Liver (tissue), 9 donors: ENCODE measurements around the gene VSIR. TPM values are rescaled to one million over a fixed set of nuclear protein-coding genes. Genes with fewer than 3 reads are reported as not detected.

Experiments used
- DNase-seq: peaks from one replicate; pipeline ENCODE4 v3.0.0-alpha.2; 2017; ENCODE audit warnings: low spot score
- H3K27ac ChIP-seq, 2 donors: one replicate each; pipeline ENCODE4 v1.7.0; 2013; ENCODE audit warnings: inconsistent platforms in 2 of 2, low read length in 2 of 2, control low read depth in 1 of 2, low read depth in 1 of 2, mild to moderate bottlenecking in 1 of 2
- H3K27me3 ChIP-seq, 4 donors: one replicate each; pipeline versions ENCODE4 v1.6.1 to v1.7.0; 2013; ENCODE audit warnings: low read length in 3 of 4, inconsistent platforms in 1 of 4, mild to moderate bottlenecking in 1 of 4, moderate library complexity in 1 of 4; ENCODE audit not compliant: control insufficient read depth in 4 of 4, insufficient read depth in 4 of 4
- H3K36me3 ChIP-seq, 4 donors: one replicate each; pipeline versions ENCODE4 v1.6.1 to v1.7.0; 2013; ENCODE audit warnings: low read length in 3 of 4, mild to moderate bottlenecking in 3 of 4, low read depth in 1 of 4, moderate library complexity in 1 of 4; ENCODE audit not compliant: control insufficient read depth in 4 of 4, insufficient read depth in 3 of 4
- H3K4me1 ChIP-seq, 4 donors: one replicate each; pipeline versions ENCODE4 v1.6.1 to v1.7.0; 2013; ENCODE audit warnings: low read length in 3 of 4, mild to moderate bottlenecking in 3 of 4, moderate library complexity in 1 of 4; ENCODE audit not compliant: control insufficient read depth in 4 of 4, insufficient read depth in 4 of 4
- H3K4me3 ChIP-seq, 3 donors: one replicate each; pipeline versions ENCODE4 v1.6.1 to v1.7.0; 2013; ENCODE audit warnings: low read length in 3 of 3, control low read depth in 1 of 3, low read depth in 1 of 3, mild to moderate bottlenecking in 1 of 3
- H3K9ac ChIP-seq, 2 donors: one replicate each; pipeline ENCODE4 v1.7.0; 2013; ENCODE audit warnings: low read length in 2 of 2, mild to moderate bottlenecking in 2 of 2, moderate library complexity in 2 of 2, control low read depth in 1 of 2, low read depth in 1 of 2
- H3K9me3 ChIP-seq, 4 donors: one replicate each; pipeline versions ENCODE4 v1.6.1 to v1.7.0; 2013; ENCODE audit warnings: low read length in 3 of 4; ENCODE audit not compliant: control insufficient read depth in 4 of 4
- ATF3 ChIP-seq: IDR thresholded peaks from 2 replicates; pipeline ENCODE4 v1.6.1; 2016; ENCODE audit warnings: antibody characterized with exemption
- EGR1 ChIP-seq, 2 donors: IDR thresholded peaks; 2 replicates each; pipeline ENCODE4 v1.6.1; 2016 to 2018; ENCODE audit warnings: antibody characterized with exemption in 2 of 2, low read depth in 2 of 2
- FOXA1 ChIP-seq: IDR thresholded peaks from 2 replicates; pipeline ENCODE4 v1.6.1; 2016; ENCODE audit warnings: antibody characterized with exemption
- FOXA2 ChIP-seq: IDR thresholded peaks from 2 replicates; pipeline ENCODE4 v1.6.1; 2016; ENCODE audit warnings: antibody characterized with exemption
- GABPA ChIP-seq, 2 donors: IDR thresholded peaks in 1 of 2; conservative IDR thresholded peaks in 1 of 2; 2 replicates each; pipeline ENCODE4 v1.6.1; 2016; ENCODE audit warnings: antibody characterized with exemption in 2 of 2, mild to moderate bottlenecking in 1 of 2, moderate library complexity in 1 of 2
- HNF4A ChIP-seq, 2 donors: conservative IDR thresholded peaks; 2 replicates each; pipeline ENCODE4 v1.6.1; 2016; ENCODE audit warnings: antibody characterized with exemption in 2 of 2, mild to moderate bottlenecking in 2 of 2
- HNF4G ChIP-seq: IDR thresholded peaks from 2 replicates; pipeline ENCODE4 v1.6.1; 2016; ENCODE audit warnings: antibody characterized with exemption
- JUND ChIP-seq, 2 donors: IDR thresholded peaks; 2 replicates each; pipeline ENCODE4 v1.6.1; 2016; ENCODE audit warnings: antibody characterized with exemption in 2 of 2
- MAX ChIP-seq: IDR thresholded peaks from 2 replicates; pipeline ENCODE4 v1.6.1; 2016; ENCODE audit warnings: antibody characterized with exemption
- NR2F2 ChIP-seq: IDR thresholded peaks from 2 replicates; pipeline ENCODE4 v1.6.1; 2016; ENCODE audit warnings: antibody characterized with exemption
- REST ChIP-seq: IDR thresholded peaks from 2 replicates; pipeline ENCODE4 v1.6.1; 2016; ENCODE audit warnings: antibody characterized with exemption, mild to moderate bottlenecking
- RXRA ChIP-seq, 2 donors: IDR thresholded peaks; 2 replicates each; pipeline ENCODE4 v1.6.1; 2017 to 2018; ENCODE audit warnings: antibody characterized with exemption in 2 of 2, mild to moderate bottlenecking in 1 of 2
- TAF1 ChIP-seq: conservative IDR thresholded peaks from 2 replicates; pipeline ENCODE4 v1.6.1; 2016; ENCODE audit warnings: antibody characterized with exemption, mild to moderate bottlenecking
- YY1 ChIP-seq: IDR thresholded peaks from 2 replicates; pipeline ENCODE4 v1.6.1; 2016; ENCODE audit warnings: antibody characterized with exemption, mild to moderate bottlenecking
- ZBTB33 ChIP-seq: IDR thresholded peaks from 2 replicates; pipeline ENCODE4 v1.6.1; 2016; ENCODE audit warnings: antibody characterized with exemption
- WGBS: extraction: QIAGEN DNeasy Blood & Tissue Kit; methylation state at CpG from one replicate; pipeline ENCODE4 v1.1.7; 2013; 5-methylcytosine and 5-hydroxymethylcytosine counted together
- polyA plus RNA-seq, 2 donors: library from polyadenylated mRNA; stranded (reverse) in 1 of 2; unstranded in 1 of 2; fragments of 200-250 nt in 1 of 2; fragments of >200 nt in 1 of 2; fragmentation: Nextera tagmentation in 1 of 2; extraction: Ambion mirVana in 1 of 2; gene quantifications; one replicate each; pipeline versions ENCODE4 v1.2.1 to v1.2.3, GENCODE V29; 2013 to 2015
- total RNA-seq, 2 donors: library from RNA; depleted of rRNA; stranded (reverse); fragments of >200 nt; gene quantifications; one replicate each; pipeline ENCODE4 v1.2.3, GENCODE V29; 2014
- TF ChIP-seq, protein P1 (sequence below): fragments of 150-350 bp; IDR thresholded peaks from 2 replicates; pipeline ENCODE4 v1.5.1; 2017; ENCODE audit warnings: improper control_type of control experiment, low read depth, low read length; ENCODE audit not compliant: missing input control
- donor health status: healthy.
- donor health status: healthy.
- donor health status: healthy.
- donor health status: healthy.
- donor health status: healthy.

VSIR gene
- total and polyA plus RNA-seq, 4 donors: 7.2 to 12.2 (median 10.8) TPM

DNA sequence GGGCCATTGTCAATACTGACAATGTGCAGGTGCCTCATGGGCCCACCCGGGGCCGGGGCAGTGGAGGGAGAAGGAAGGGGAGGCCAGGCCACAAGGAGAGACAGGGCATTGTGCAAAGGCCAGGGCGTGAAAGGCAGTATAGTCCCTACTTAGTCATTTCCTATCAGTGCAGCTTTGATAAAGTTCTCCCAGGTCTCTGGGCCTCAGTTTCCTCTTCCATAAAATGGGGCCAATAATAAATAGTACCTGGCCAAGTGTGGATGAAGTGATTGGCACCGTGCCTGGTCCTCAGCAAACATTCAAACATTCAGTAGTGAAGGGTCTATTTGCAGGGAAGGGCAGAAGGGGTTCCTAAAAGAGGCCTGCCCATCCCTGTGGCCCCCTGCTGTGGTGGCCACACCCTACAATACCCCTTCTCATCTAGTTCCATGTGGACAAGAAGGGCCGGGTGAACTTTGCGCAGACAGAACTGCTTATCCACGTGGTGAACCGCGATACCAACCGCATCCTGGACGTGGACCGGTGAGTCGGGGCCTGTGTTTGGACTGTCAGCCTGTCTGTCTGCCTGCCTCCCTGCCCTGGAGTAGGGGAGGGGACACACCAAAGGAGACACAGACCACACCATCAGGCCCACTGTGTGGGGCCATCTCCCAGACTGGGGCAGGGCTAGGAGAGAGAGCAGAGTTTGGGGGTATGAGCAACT, 36.9 kb upstream of the VSIR start:
- Histone ChIP-seq H3K4me1 (no peaks in the 10 kb centered on the region), H3K36me3 (peaks cover 0 to 2% (median 0%) of the 10 kb centered on the region in 4 donors), H3K9me3 (no peaks in the 10 kb centered on the region), H3K9ac (no peak overlapping the region), H3K4me3 (no peak overlapping the region), H3K27ac (no peak overlapping the region), H3K27me3 (no peaks in the 10 kb centered on the region)
- TF ChIP-seq MAX (no peak), HNF4A (conservative IDR thresholded peaks at IDR 0.05) (no peak), REST (no peak), RXRA (IDR thresholded peaks at IDR 0.05) (no peak), TAF1 (no peak), NR2F2 (no peak), FOXA1 (no peak), FOXA2 (no peak), YY1 (no peak), ZBTB33 (no peak), ATF3 (no peak), JUND (IDR thresholded peaks at IDR 0.05) (no peak), GABPA (IDR thresholded peaks at IDR 0.05 in 1 of 2, conservative IDR thresholded peaks at IDR 0.05 in 1 of 2) (no peak), HNF4G (no peak)
- TF ChIP-seq, protein P1, sequence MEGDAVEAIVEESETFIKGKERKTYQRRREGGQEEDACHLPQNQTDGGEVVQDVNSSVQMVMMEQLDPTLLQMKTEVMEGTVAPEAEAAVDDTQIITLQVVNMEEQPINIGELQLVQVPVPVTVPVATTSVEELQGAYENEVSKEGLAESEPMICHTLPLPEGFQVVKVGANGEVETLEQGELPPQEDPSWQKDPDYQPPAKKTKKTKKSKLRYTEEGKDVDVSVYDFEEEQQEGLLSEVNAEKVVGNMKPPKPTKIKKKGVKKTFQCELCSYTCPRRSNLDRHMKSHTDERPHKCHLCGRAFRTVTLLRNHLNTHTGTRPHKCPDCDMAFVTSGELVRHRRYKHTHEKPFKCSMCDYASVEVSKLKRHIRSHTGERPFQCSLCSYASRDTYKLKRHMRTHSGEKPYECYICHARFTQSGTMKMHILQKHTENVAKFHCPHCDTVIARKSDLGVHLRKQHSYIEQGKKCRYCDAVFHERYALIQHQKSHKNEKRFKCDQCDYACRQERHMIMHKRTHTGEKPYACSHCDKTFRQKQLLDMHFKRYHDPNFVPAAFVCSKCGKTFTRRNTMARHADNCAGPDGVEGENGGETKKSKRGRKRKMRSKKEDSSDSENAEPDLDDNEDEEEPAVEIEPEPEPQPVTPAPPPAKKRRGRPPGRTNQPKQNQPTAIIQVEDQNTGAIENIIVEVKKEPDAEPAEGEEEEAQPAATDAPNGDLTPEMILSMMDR: no peak
- 89% methylated on average over 13 of the region's 13 CpGs for WGBS
- no peak for DNase-seq

DNA sequence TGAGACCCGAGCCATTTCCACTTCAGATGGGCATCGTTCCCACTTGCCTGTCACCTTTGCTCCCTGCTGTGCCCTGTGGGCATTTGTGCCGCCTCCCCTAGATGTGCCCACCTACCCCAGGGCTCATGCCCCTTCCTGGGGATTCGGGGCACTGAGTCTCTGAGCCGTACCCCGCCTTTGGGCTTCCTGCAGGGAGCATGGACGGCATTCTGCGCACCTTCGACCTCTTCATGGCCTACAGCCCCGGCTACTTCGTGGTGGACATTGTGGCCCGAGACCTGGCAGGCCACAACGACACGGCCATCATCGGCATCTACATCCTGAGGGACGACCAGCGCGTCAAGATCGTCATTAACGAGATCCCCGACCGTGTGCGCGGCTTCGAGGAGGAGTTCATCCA, 36.3 kb upstream of the VSIR start:
- H3K36me3 ChIP-seq: peaks cover 0 to 2% (median 0%) of the 10 kb centered on the region in 4 donors
- H3K9ac ChIP-seq: no peak overlapping the region
- no peak overlapping the region for H3K4me3 ChIP-seq
- H3K27ac ChIP-seq: no peak overlapping the region
- 93% methylated on average over 25 of the region's 25 CpGs for WGBS
- H3K27me3 ChIP-seq: no peaks in the 10 kb centered on the region
- DNase-seq: no peak
- no peaks in the 10 kb centered on the region for H3K4me1 ChIP-seq
- H3K9me3 ChIP-seq: no peaks in the 10 kb centered on the region
- TF ChIP-seq TAF1: no peak
- TF ChIP-seq REST: no peak
- TF ChIP-seq, protein P1: no peak
- no peak for TF ChIP-seq HNF4G
- no peak for TF ChIP-seq FOXA1
- no peak for TF ChIP-seq FOXA2
- no peak for TF ChIP-seq EGR1 (IDR thresholded peaks at IDR 0.05; ENCODE audit: low read depth in 2 of 2)
- TF ChIP-seq GABPA (IDR thresholded peaks at IDR 0.05 in 1 of 2, conservative IDR thresholded peaks at IDR 0.05 in 1 of 2): no peak
- TF ChIP-seq RXRA (IDR thresholded peaks at IDR 0.05): no peak
- TF ChIP-seq MAX: no peak
